HEK293 (cell line): ENCODE measurements around the gene MRPS10.
"Not testable (repeated sequence)": the region's sequence is repeated elsewhere in the genome, so short reads cannot be mapped to it uniquely, and the experiment has no call there.

Source experiments
- CTCF ChIA-PET: fragments of 350-600 bp; formaldehyde crosslinking; extraction: SDS; loops from one replicate; lab custom pipeline; 2021; ENCODE audit warnings: antibody characterized with exemption; lab: Yijun Ruan, JAX
- POLR2A ChIA-PET: fragments of 300-600 bp; formaldehyde crosslinking; extraction: SDS; loops from one replicate; lab custom pipeline; 2020; ENCODE audit warnings: antibody characterized with exemption, inconsistent platforms; lab: Yijun Ruan, JAX
- H3K27ac ChIP-seq: fragments of 200-500 bp; sonication (Bioruptor generic); 2 replicates; pipeline ENCODE4 v1.5.1; 2014; ENCODE audit warnings: low read depth, low read length, control low read depth, inconsistent platforms; ENCODE audit errors: extremely low read depth
- H3K36me3 ChIP-seq, 2 experiments: fragments of 200-500 bp in 1 of 2; sonication (Bioruptor generic) in 1 of 2; 1 replicate in 1 of 2; 2 replicates in 1 of 2; pipeline ENCODE4 v1.5.1; 2014 to 2017; ENCODE audit warnings: inconsistent platforms in 2 of 2, low read length in 2 of 2; ENCODE audit not compliant: control insufficient read depth in 2 of 2, insufficient read depth in 1 of 2
- H3K4me1 ChIP-seq: fragments of 200-500 bp; sonication (Bioruptor generic); 2 replicates; pipeline ENCODE4 v1.5.1; 2014; ENCODE audit warnings: mild to moderate bottlenecking, low read length, inconsistent platforms; ENCODE audit not compliant: control insufficient read depth, insufficient read depth
- H3K4me3 ChIP-seq: 2 replicates; pipeline ENCODE4 v1.5.1; 2011; ENCODE audit warnings: low read depth, mild to moderate bottlenecking, control low read depth, low read length, moderate library complexity
- H3K9me3 ChIP-seq: fragments of 200-500 bp; sonication (Bioruptor generic); 2 replicates; pipeline ENCODE4 v1.5.1; 2014; ENCODE audit warnings: low read depth, low read length, inconsistent platforms; ENCODE audit not compliant: control insufficient read depth, insufficient read depth
- EGR2 ChIP-seq: fragments of 450-650 bp; formaldehyde crosslinking; IDR thresholded peaks from 2 replicates; pipeline ENCODE4 v1.5.1; 2016; ENCODE audit warnings: low read depth, missing biosample characterization, missing genetic modification characterization
- FEZF1 ChIP-seq: fragments of 450-650 bp; formaldehyde crosslinking; IDR thresholded peaks from 2 replicates; pipeline ENCODE4 v1.5.1; 2016; ENCODE audit warnings: missing biosample characterization, missing genetic modification characterization
- GLI2 ChIP-seq: fragments of 450-650 bp; formaldehyde crosslinking; IDR thresholded peaks from 2 replicates; pipeline ENCODE4; 2017; ENCODE audit warnings: missing biosample characterization, missing genetic modification characterization, low read depth, borderline replicate concordance
- HOXC10 ChIP-seq: sonication (generic); formaldehyde crosslinking; IDR thresholded peaks from 2 replicates; pipeline ENCODE4 v1.8.1; 2023; ENCODE audit warnings: mild to moderate bottlenecking, missing genetic modification reagents
- IKZF3 ChIP-seq: fragments of 450-650 bp; IDR thresholded peaks from 2 replicates; pipeline ENCODE4 v1.5.0; 2018; ENCODE audit warnings: missing biosample characterization, mild to moderate bottlenecking, missing genetic modification characterization, moderate library complexity
- KLF1 ChIP-seq: fragments of 450-650 bp; formaldehyde crosslinking; IDR thresholded peaks from 2 replicates; pipeline ENCODE4 v1.5.1; 2016; ENCODE audit warnings: missing biosample characterization, missing genetic modification characterization
- OSR2 ChIP-seq: fragments of 450-650 bp; formaldehyde crosslinking; IDR thresholded peaks from 2 replicates; pipeline ENCODE4 v1.5.1; 2016; ENCODE audit warnings: missing biosample characterization, missing genetic modification characterization
- YY1 ChIP-seq: fragments of 450-650 bp; formaldehyde crosslinking; IDR thresholded peaks from 2 replicates; pipeline ENCODE4 v1.5.1; 2018; ENCODE audit warnings: missing biosample characterization, missing genetic modification characterization
- ZBTB8A ChIP-seq: fragments of 450-650 bp; formaldehyde crosslinking; IDR thresholded peaks from 2 replicates; pipeline ENCODE4 v1.5.1; 2016; ENCODE audit warnings: missing biosample characterization, missing genetic modification characterization
- ZFP3 ChIP-seq: fragments of 450-650 bp; formaldehyde crosslinking; IDR thresholded peaks from 2 replicates; pipeline ENCODE4 v1.5.1; 2016; ENCODE audit warnings: low read depth, missing biosample characterization, missing genetic modification characterization
- ZFP69B ChIP-seq: fragments of 450-650 bp; formaldehyde crosslinking; IDR thresholded peaks from 2 replicates; pipeline ENCODE4 v1.5.1; 2016; ENCODE audit warnings: missing biosample characterization, missing genetic modification characterization
- ZNF19 ChIP-seq: fragments of 450-650 bp; formaldehyde crosslinking; IDR thresholded peaks from 2 replicates; pipeline ENCODE4; 2016; ENCODE audit warnings: missing biosample characterization, missing genetic modification characterization, low read depth
- ZNF202 ChIP-seq: fragments of 450-650 bp; formaldehyde crosslinking; IDR thresholded peaks from 2 replicates; pipeline ENCODE4 v1.5.1; 2016; ENCODE audit warnings: missing biosample characterization, missing genetic modification characterization, borderline replicate concordance
- ZNF214 ChIP-seq: fragments of 450-650 bp; formaldehyde crosslinking; IDR thresholded peaks from 2 replicates; pipeline ENCODE4 v1.5.1; 2017; ENCODE audit warnings: missing biosample characterization, mild to moderate bottlenecking, missing genetic modification characterization, borderline replicate concordance
- ZNF24 ChIP-seq: fragments of 450-650 bp; formaldehyde crosslinking; IDR thresholded peaks from 2 replicates; pipeline ENCODE4 v1.5.1; 2016; ENCODE audit warnings: missing biosample characterization, missing genetic modification characterization
- ZNF274 ChIP-seq, 2 experiments: fragments of 200-500 bp in 1 of 2; fragments of 450-650 bp in 1 of 2; sonication (Bioruptor generic) in 1 of 2; formaldehyde crosslinking in 1 of 2; IDR thresholded peaks; 2 replicates each; pipeline versions ENCODE4 v1.5.1 to v1.6.1; 2014 to 2016; ENCODE audit warnings: borderline replicate concordance in 1 of 2, inconsistent platforms in 1 of 2, low read length in 1 of 2, missing biosample characterization in 1 of 2, missing genetic modification characterization in 1 of 2
- ZNF580 ChIP-seq: fragments of 450-650 bp; formaldehyde crosslinking; IDR thresholded peaks from 2 replicates; pipeline ENCODE4 v1.5.1; 2016; ENCODE audit warnings: missing biosample characterization, missing genetic modification characterization
- ZNF600 ChIP-seq: fragments of 450-650 bp; formaldehyde crosslinking; IDR thresholded peaks from 2 replicates; pipeline ENCODE4 v1.5.1; 2016; ENCODE audit warnings: missing biosample characterization, missing genetic modification characterization
- ZNF624 ChIP-seq: fragments of 450-650 bp; formaldehyde crosslinking; IDR thresholded peaks from 2 replicates; pipeline ENCODE4 v1.5.1; 2017; ENCODE audit warnings: missing biosample characterization, missing genetic modification characterization
- ZNF776 ChIP-seq: fragments of 450-650 bp; formaldehyde crosslinking; IDR thresholded peaks from 2 replicates; pipeline ENCODE4 v1.5.0; 2017; ENCODE audit warnings: missing biosample characterization, missing genetic modification characterization, borderline replicate concordance
- ZSCAN30 ChIP-seq: fragments of 450-650 bp; IDR thresholded peaks from 2 replicates; pipeline ENCODE4 v1.5.1; 2018; ENCODE audit warnings: missing biosample characterization, mild to moderate bottlenecking, missing genetic modification characterization, moderate library complexity
- TF ChIP-seq, protein P1 (sequence below): fragments of 450-650 bp; formaldehyde crosslinking; IDR thresholded peaks from 2 replicates; pipeline ENCODE4 v1.5.1; 2016; ENCODE audit warnings: missing biosample characterization, missing genetic modification characterization
- TF ChIP-seq, protein P2 (sequence below): fragments of 450-650 bp; formaldehyde crosslinking; IDR thresholded peaks from 2 replicates; pipeline ENCODE4 v1.5.1; 2016; ENCODE audit warnings: missing biosample characterization, missing genetic modification characterization, borderline replicate concordance

MRPS10 gene

DNA sequence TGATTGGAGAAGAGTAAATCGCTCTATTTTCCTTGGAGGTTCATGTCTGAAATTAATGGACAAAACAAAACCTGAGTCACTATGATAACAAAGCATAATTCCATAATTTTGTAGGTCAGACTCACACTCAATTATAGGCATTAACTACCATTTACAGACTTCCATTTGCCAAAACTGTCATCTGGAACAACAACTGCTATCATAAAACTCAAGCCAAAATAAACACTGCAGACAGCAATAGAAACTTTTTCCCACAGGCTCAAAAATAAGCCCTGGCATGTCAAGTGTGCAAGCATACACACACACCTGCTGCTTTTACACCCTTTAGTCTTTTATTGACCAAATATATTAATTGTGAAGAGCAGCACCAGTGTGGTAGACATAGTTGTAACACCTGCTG lies 7.1 kb downstream of the MRPS10 start (continued):
- TF ChIP-seq HOXC10, result no peak
- TF ChIP-seq ZFP69B (tag by site-specific recombination), result no peak
- no peak for TF ChIP-seq ZNF776 (tag by site-specific recombination)
- TF ChIP-seq KLF1 (tag by site-specific recombination), result no peak
- TF ChIP-seq ZSCAN30 (tag by site-specific recombination), result 0 out of 2 replicates have a peak, but pooled peaks have one; percentile 19
- TF ChIP-seq, protein P1, sequence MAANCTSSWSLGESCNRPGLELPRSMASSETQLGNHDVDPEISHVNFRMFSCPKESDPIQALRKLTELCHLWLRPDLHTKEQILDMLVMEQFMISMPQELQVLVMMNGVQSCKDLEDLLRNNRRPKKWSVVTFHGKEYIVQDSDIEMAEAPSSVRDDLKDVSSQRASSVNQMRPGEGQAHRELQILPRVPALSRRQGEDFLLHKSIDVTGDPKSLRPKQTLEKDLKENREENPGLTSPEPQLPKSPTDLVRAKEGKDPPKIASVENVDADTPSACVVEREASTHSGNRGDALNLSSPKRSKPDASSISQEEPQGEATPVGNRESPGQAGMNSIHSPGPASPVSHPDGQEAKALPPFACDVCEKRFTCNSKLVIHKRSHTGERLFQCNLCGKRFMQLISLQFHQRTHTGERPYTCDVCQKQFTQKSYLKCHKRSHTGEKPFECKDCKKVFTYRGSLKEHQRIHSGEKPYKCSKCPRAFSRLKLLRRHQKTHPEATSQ, result no peak
- TF ChIP-seq, protein P2, sequence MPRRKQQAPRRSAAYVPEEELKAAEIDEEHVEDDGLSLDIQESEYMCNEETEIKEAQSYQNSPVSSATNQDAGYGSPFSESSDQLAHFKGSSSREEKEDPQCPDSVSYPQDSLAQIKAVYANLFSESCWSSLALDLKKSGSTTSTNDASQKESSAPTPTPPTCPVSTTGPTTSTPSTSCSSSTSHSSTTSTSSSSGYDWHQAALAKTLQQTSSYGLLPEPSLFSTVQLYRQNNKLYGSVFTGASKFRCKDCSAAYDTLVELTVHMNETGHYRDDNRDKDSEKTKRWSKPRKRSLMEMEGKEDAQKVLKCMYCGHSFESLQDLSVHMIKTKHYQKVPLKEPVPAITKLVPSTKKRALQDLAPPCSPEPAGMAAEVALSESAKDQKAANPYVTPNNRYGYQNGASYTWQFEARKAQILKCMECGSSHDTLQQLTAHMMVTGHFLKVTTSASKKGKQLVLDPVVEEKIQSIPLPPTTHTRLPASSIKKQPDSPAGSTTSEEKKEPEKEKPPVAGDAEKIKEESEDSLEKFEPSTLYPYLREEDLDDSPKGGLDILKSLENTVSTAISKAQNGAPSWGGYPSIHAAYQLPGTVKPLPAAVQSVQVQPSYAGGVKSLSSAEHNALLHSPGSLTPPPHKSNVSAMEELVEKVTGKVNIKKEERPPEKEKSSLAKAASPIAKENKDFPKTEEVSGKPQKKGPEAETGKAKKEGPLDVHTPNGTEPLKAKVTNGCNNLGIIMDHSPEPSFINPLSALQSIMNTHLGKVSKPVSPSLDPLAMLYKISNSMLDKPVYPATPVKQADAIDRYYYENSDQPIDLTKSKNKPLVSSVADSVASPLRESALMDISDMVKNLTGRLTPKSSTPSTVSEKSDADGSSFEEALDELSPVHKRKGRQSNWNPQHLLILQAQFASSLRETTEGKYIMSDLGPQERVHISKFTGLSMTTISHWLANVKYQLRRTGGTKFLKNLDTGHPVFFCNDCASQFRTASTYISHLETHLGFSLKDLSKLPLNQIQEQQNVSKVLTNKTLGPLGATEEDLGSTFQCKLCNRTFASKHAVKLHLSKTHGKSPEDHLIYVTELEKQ, result peak; percentile 50; the same call in 1 of the 2 replicates
- no peak for TF ChIP-seq ZNF202 (tag by site-specific recombination)
- no peak for TF ChIP-seq IKZF3 (tag by site-specific recombination)
- no peak for TF ChIP-seq ZNF274 (IDR thresholded peaks at IDR 0.05; ENCODE audit: low read length)
- no peak for TF ChIP-seq ZNF274 (tag by site-specific recombination; IDR thresholded peaks at IDR 0.05; ENCODE audit: borderline replicate concordance)
- TF ChIP-seq ZNF19, result no peak
- TF ChIP-seq ZNF580 (tag by site-specific recombination), result peak; percentile 67; the same call in 1 of the 2 replicates
- peak; percentile 57; the same call in 1 of the 2 replicates for TF ChIP-seq GLI2 (tag by site-specific recombination)
- TF ChIP-seq EGR2 (tag by site-specific recombination), result no peak
- TF ChIP-seq OSR2 (tag by site-specific recombination), result peak; percentile 92
- no peak for TF ChIP-seq ZNF24
- no peak for TF ChIP-seq ZNF624 (tag by site-specific recombination)
- peak; percentile 88 for TF ChIP-seq FEZF1
- TF ChIP-seq ZNF600, result no peak
- TF ChIP-seq ZNF214, result no peak
- no peak for TF ChIP-seq ZFP3
- peak; percentile 67 for TF ChIP-seq ZBTB8A (tag by site-specific recombination)
- 0 out of 2 replicates have a peak, but pooled peaks have one; percentile 27 for TF ChIP-seq YY1 (tag by site-specific recombination)

GRCh38 chr6:42207559-42207958 lies 10.1 kb downstream of the MRPS10 start:
- H3K4me1 ChIP-seq, CTCF ChIA-PET, H3K27ac ChIP-seq, POLR2A ChIA-PET, H3K4me3 ChIP-seq, H3K9me3 ChIP-seq: not testable (repeated sequence)
- H3K36me3 ChIP-seq, result peaks cover 43 to 87% of the 10 kb centered on the region in 2 experiments
